HG02798 (cell line): Measurements from ENCODE around the gene MB.
"Not testable (repeated sequence)": the region's sequence is repeated elsewhere in the genome, so short reads cannot be mapped to it uniquely, and the experiment has no call there.

Experiments
- ATAC-seq: cut with Tn5 transposase; IDR thresholded peaks from one replicate; pipeline ENCODE4 v1.9.1; 2021; ENCODE audit warnings: mild to moderate bottlenecking; ENCODE audit not compliant: unreplicated experiment, poor library complexity

MB gene

DNA sequence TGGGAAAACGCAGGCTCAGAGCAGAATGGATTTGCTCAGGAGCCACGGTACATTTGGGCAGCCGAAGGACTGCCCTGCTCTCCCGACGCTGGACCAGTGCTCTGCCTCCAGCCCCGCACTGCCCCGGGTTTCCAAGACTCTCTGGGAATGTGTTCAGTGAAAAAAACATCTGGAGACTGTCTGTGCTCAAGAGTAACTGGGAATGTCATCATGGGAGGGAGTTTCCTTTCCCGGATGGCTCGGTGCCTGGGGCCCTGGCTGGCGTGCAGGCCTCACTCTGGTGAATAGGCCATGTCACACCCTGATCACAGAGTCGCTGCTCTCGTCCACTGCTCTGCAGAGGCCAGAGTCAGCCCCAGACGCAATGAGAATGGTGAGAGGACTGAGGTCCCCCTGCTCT is 21.3 kb upstream of the MB start:
- ATAC-seq: no peak

DNA sequence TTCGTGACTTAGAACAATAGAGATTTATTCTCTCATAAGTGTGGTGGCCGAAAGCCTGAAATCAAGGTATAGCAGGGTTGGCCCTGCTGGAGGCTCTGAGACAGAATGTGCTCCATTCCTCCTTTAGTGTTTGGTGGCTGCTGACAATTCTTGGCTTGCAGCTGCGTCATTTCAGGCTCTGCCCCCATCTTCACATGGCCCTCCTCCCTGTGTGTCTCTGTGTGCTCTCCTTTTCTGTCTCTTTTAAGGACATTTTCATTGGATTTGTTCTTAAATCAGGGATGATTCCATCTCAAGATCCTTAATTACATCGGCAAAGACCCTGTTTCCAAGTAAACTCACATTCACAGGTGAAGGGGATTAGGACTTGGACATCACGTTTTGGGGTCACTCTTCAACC is 20.9 kb upstream of the MB start:
- no peak for ATAC-seq

DNA sequence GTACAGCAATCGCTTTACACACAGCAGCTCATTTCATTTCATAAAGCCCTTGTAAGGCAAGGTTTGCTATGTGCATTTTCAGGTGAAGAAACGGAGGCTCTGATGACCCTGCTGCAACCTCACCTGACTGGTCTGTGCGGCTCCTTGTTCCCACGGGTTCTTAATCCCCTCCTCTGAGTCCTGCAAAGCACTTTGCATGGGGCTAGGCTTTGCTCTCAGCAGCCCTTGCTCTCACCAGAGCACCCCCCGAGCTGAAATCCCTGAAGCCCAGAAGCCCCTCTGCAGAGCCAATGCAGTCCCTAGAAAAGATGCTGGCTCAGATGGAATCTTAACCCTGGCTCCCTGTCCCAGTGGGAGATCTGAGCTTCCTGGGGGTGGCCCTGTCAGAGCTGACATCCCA is 20.1 kb upstream of the MB start:
- no peak for ATAC-seq

GRCh38 chr22:35634943-35635540 is 17.9 kb upstream of the MB start:
- no peak for ATAC-seq

DNA sequence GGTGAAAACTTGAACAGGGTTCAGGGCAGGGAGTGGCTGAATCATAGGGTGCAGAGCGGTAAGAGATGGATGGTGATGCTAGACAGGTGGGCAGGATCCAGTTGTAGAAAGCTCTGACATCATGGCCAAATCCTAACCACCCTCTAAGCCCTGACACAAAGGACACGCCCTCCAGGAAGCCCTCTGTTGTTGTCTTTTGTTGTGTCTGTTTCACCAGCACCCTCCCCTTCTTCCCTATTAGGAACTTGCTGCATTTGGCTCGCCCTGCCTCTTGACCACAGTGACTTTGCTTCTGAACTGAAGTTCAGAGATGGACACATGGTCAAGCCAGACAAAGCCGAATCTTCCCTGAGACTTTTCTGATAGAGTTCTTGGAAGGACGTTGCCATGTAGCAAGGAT is 16.9 kb upstream of the MB start:
- no peak for ATAC-seq

DNA sequence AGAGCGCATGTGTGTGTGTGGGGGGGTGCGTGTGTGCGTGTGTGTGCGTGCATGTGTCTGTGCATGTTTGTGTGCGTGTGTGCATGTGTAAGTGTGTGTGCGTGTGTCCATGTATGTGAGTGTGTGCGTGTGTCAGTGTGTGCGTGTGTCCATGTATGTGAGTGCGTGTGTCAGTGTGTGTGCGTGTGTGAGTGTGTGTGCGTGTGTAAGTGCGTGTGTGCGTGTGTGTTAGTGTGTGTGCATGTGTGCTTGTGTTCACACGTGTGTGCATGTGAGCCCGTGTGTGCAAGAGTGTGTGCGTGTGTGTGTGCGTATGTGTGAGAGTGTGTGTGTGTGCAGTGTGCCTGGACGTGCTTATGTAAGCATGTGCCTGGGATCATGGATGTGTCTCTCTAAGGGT is 16.4 kb upstream of the MB start:
- ATAC-seq: no peak

DNA sequence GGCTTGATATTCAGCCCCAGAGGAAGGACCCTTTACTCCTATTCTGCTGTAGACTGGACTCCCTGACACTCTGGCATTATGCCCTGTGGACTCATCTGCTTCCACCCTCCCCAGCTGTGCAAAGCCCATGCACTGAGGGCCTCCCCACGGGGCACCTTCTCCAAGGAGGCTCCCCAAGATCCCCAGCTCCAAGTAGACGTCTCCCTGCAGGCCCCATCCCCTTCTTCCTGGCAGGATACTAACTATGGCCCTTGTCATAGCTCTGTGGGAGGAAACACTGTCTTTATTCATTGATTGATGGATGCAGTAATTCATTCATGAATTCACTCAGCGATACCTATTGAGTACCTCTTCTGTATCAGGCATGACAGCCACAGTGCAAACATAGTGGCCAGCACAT is 15.8 kb upstream of the MB start:
- ATAC-seq: no peak

DNA sequence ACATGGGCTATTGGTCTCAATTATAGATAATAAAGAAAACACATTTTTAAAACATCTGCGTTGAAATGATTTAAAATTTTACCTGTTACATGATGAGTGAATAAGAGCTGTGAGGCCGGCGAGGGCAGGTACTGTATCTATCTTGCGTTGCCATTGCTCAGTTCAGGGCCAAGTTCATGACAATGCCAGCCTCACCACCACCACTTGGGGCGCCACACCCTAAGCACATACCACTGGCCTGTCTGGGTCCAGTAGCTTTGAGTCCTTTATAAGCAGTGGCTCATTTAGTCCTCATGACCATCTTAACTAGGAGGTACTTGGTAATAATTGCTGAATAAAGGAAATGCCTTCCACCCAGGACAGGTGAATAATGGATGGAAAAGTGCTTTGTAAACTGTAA is 14.5 kb upstream of the MB start:
- no peak for ATAC-seq

DNA sequence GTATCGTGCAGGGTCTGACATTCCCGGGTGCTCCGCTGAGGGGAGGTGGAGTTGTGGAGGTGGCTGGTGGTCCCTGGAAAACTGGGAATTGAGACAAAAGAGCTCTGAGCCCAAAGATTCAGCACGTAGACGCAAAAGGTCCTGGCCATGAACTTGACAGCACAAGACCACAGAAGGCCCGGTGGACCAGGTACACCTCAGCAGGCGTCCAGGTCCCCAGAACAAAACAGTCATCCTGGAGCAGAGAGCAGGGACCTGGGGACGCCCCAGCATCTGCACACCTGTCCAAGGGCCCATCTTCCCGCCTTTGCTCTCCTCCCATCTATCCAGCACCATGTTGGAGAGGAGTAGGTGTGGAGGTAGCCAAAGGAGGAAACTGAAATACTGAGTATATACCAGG is 13.8 kb upstream of the MB start:
- ATAC-seq: no peak

GRCh38 chr22:35630387-35630793 is 13.3 kb upstream of the MB start:
- ATAC-seq: no peak

DNA sequence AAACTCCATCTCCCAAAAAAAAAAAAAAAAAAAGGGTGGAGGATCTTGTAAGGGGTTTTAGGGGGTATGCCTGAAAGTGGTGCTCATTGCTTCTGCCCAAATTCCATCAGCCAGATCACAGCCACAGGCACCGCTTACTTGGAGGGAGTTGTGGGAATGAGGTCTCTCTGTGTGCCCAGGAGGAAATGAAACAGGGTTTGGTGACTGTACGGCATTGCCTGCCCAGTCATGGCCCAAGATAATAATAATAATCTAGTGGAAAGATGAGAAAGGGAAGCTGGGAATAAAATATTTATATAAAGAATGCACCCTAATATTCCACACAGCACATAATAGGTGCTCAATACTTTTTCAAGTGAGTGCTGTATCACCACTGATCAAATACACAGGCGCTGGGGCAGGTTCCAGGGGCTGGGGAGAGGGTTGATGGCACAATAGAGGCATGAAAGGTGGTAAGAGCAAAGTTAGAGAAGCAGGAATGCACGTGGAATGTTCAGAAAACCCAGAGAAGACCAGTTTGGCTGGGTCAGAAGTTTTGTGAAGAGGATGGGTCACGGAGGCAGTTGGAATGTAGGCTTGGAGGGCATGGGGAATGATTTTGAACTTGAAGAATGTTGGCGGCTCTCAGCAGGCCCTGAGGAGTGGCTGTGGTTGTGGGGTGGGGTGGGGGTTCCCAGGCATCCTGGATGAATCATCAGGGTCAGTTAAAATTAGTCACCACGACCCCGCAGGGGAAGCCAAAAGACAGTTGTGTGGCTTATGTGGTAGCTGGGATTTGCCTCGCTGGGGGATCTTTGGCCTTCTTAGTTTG is 12.5 kb upstream of the MB start:
- ATAC-seq: no peak

- no peak for ATAC-seq
Measured at GRCh38 chr22:35628732-35629131, 11.6 kb upstream of the MB start.

- no peak for ATAC-seq
Measured at GRCh38 chr22:35627267-35628041, 10.3 kb upstream of the MB start.

DNA sequence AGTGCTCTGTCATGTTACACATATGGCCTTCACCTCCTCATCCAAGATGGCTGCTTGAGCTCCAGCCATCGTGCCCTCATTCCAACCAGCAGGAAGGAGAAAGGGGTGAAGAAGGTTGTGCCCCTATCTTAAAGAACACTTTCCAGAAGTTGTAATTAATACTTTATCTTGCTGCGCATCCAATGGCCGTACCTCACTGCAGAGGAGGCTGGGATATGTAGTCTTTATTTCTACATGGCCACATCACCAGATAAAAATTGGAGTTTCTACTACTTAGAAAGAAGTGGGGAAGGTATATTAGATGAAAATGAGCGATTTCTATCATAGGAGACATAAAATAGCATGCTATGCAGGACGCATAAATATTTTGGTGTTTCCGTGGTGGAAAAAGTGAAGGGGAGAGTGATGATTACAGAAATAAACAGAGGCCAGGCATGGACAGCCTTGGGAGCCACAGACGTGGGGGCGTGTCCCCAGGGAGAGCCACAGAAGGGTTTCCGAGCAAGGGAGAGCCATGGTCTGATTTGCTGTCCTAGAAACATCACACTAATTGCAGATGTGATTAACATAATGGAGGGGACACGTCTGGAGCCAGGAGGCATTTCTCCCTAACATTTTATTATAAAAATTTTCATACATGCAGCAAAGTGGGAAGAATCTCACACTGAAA is 8.8 kb upstream of the MB start:
- no peak for ATAC-seq

GRCh38 chr22:35624547-35624946 is 7.4 kb upstream of the MB start:
- no peak for ATAC-seq

DNA sequence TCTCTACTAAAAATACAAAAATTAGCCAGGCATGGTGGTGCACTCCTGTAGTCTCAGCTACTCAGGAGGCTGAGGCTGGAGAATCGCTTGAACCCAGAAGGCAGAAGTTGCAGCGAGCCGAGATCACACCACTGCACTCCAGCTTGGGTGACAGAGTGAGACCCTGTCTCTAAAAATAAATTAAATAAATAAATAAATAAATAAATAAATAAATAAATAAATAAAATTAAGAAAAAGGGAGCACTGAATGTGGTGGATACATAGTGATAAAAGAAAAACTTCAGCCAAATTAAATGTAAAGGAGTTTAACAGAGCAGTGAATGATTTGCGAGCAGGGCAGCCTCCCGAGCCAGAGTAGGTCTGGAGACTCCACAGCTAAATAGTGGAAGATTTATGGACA is 6.8 kb upstream of the MB start:
- not testable (repeated sequence) for ATAC-seq

DNA sequence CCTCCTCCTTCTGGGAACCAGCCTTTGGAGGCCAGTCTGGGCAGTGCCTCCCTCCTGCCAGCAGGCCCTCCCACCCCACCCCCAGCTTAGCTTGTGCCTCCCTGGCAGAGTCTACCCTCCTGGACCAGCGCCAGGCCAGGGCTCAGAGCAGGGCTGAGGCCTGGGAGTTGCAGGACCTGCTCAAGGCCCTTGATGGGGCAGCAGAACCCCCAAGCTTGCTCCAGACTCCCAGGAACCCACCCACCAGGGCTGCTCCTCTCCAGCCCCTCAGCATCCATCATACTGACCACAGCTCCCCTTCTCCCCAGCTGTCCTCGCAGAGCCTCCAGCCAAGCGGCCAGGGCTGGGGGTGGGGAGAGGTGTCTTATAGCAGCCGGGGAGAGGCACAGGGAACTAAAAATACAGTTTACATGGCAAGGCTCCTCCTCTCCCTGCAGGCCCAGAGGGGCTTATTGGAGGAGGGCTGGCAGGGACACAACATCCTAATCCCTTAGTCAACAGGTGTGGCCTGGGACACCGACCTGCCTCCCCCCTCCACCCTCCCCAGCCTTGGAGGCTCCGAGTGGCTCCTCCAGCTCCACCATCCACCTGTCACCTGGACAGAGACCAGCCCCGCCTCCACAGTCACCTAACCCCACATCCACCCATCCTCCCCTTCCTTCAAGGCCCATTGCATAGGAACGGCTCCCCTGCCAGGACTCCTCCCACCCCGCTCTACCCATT is 5.2 kb upstream of the MB start:
- ATAC-seq: no peak

DNA sequence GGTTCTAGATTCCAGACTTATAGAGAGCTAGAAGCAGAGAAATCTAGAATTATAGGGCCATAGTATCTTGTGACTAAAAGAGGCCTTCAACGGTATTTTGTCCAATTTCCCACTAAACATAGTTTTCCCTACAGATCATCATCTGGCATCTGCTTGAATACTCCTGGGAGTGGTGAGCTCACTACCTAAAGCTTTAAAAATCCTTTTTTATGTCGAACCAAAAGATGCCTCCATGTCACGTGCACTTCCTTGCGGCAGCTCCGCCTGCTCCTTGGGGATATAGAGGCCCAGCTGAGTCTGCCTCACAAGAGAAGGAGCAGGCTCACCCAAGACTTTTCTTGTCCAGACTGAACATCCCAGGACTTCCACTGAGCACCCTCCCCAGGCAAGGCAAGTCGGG is 4.3 kb upstream of the MB start:
- ATAC-seq: no peak

GRCh38 chr22:35620624-35621251 is 3.6 kb upstream of the MB start:
- no peak for ATAC-seq
